Measurements from ENCODE around the gene PRKACA.

Gene PRKACA

DNA sequence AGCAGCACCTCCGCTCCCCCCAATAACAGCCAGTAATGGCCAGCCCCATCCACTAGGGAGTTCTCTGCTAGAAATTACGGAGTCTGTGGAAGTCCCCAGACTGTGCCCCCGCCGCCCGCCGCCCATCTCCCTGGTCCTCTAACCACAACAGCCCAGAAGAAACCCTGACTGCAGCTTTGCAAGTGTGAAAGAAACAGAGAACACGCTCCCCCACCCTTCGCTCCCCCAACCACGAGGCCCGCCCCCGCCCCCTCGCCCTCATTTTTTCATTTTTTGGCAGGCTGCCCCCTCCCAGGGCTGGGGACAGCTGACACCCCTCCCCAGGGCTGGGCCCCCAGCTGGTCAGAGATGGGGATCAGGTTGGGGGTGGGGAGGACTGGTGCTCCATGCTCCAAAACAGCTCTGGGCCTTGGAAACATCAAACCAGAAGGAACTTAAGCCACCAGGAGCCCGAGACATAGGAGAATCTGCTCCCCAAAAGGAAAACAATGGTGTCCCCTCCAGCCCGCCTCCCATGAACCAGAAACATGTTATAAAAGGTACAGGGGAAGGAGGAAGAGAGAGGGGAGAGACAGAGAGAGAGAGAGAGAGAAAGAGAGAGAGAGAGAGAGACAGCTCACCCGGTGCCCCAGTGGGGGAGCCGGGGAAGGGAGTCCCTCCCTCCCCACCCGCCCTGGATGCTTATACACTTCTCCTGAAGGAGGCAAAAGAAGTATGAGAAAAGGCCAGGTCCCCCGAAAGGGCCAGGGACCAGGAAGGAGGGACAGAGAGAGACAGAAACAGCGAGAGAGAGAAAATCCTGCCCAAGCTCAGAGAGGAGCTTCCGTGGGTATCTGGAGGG lies 48.6 kb upstream of the PRKACA start (continued):
- TF ChIP-seq ZNF221 (tag by site-specific recombination; IDR thresholded peaks at IDR 0.05; ENCODE audit: borderline replicate concordance), result no peak
- no peak for TF ChIP-seq ZNF174 (tag by site-specific recombination; IDR thresholded peaks at IDR 0.05)
- TF ChIP-seq, protein P1, sequence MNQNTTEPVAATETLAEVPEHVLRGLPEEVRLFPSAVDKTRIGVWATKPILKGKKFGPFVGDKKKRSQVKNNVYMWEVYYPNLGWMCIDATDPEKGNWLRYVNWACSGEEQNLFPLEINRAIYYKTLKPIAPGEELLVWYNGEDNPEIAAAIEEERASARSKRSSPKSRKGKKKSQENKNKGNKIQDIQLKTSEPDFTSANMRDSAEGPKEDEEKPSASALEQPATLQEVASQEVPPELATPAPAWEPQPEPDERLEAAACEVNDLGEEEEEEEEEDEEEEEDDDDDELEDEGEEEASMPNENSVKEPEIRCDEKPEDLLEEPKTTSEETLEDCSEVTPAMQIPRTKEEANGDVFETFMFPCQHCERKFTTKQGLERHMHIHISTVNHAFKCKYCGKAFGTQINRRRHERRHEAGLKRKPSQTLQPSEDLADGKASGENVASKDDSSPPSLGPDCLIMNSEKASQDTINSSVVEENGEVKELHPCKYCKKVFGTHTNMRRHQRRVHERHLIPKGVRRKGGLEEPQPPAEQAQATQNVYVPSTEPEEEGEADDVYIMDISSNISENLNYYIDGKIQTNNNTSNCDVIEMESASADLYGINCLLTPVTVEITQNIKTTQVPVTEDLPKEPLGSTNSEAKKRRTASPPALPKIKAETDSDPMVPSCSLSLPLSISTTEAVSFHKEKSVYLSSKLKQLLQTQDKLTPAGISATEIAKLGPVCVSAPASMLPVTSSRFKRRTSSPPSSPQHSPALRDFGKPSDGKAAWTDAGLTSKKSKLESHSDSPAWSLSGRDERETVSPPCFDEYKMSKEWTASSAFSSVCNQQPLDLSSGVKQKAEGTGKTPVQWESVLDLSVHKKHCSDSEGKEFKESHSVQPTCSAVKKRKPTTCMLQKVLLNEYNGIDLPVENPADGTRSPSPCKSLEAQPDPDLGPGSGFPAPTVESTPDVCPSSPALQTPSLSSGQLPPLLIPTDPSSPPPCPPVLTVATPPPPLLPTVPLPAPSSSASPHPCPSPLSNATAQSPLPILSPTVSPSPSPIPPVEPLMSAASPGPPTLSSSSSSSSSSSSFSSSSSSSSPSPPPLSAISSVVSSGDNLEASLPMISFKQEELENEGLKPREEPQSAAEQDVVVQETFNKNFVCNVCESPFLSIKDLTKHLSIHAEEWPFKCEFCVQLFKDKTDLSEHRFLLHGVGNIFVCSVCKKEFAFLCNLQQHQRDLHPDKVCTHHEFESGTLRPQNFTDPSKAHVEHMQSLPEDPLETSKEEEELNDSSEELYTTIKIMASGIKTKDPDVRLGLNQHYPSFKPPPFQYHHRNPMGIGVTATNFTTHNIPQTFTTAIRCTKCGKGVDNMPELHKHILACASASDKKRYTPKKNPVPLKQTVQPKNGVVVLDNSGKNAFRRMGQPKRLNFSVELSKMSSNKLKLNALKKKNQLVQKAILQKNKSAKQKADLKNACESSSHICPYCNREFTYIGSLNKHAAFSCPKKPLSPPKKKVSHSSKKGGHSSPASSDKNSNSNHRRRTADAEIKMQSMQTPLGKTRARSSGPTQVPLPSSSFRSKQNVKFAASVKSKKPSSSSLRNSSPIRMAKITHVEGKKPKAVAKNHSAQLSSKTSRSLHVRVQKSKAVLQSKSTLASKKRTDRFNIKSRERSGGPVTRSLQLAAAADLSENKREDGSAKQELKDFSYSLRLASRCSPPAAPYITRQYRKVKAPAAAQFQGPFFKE (tag by site-specific recombination; IDR thresholded peaks at IDR 0.05; ENCODE audit: borderline replicate concordance), result no peak
- TF ChIP-seq ZNF510 (tag by site-specific recombination; IDR thresholded peaks at IDR 0.05; ENCODE audit: insufficient replicate concordance), result no peak
- no peak for TF ChIP-seq MEIS1 (CRISPR knock-in tag; IDR thresholded peaks at IDR 0.05; ENCODE audit: borderline replicate concordance)
- no peak for TF ChIP-seq ZNF791 (tag by site-specific recombination; IDR thresholded peaks at IDR 0.05)
- no peak for TF ChIP-seq IKZF3 (tag by site-specific recombination; IDR thresholded peaks at IDR 0.05)
- TF ChIP-seq ZNF24 (tag by site-specific recombination; IDR thresholded peaks at IDR 0.05), result no peak
- TF ChIP-seq ZNF704 (tag by site-specific recombination; IDR thresholded peaks at IDR 0.05), result no peak
- peak; percentile 20; the same call in 1 of the 2 replicates for TF ChIP-seq GLIS1 (tag by site-specific recombination; IDR thresholded peaks at IDR 0.05)
- TF ChIP-seq, protein P2, sequence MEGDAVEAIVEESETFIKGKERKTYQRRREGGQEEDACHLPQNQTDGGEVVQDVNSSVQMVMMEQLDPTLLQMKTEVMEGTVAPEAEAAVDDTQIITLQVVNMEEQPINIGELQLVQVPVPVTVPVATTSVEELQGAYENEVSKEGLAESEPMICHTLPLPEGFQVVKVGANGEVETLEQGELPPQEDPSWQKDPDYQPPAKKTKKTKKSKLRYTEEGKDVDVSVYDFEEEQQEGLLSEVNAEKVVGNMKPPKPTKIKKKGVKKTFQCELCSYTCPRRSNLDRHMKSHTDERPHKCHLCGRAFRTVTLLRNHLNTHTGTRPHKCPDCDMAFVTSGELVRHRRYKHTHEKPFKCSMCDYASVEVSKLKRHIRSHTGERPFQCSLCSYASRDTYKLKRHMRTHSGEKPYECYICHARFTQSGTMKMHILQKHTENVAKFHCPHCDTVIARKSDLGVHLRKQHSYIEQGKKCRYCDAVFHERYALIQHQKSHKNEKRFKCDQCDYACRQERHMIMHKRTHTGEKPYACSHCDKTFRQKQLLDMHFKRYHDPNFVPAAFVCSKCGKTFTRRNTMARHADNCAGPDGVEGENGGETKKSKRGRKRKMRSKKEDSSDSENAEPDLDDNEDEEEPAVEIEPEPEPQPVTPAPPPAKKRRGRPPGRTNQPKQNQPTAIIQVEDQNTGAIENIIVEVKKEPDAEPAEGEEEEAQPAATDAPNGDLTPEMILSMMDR (tag by site-specific recombination; IDR thresholded peaks at IDR 0.05), result no peak
- TF ChIP-seq, protein P3, sequence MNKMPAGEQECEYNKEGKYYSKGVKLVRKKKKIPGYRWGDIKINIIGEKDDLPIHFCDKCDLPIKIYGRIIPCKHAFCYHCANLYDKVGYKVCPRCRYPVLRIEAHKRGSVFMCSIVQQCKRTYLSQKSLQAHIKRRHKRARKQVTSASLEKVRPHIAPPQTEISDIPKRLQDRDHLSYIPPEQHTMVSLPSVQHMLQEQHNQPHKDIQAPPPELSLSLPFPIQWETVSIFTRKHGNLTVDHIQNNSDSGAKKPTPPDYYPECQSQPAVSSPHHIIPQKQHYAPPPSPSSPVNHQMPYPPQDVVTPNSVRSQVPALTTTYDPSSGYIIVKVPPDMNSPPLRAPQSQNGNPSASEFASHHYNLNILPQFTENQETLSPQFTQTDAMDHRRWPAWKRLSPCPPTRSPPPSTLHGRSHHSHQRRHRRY (tag by site-specific recombination; IDR thresholded peaks at IDR 0.05), result no peak
- 0 out of 2 replicates have a peak, but pooled peaks have one; percentile 32 for TF ChIP-seq ZIC2 (tag by site-specific recombination; IDR thresholded peaks at IDR 0.05)
- peak; percentile 93 for TF ChIP-seq ZNF596 (tag by site-specific recombination; IDR thresholded peaks at IDR 0.05)
- no peak for TF ChIP-seq ZNF292 (tag by site-specific recombination; IDR thresholded peaks at IDR 0.05; ENCODE audit: borderline replicate concordance, low read depth)
- no peak for TF ChIP-seq ZNF23 (tag by site-specific recombination; IDR thresholded peaks at IDR 0.05; ENCODE audit: borderline replicate concordance)
- TF ChIP-seq, protein P4, sequence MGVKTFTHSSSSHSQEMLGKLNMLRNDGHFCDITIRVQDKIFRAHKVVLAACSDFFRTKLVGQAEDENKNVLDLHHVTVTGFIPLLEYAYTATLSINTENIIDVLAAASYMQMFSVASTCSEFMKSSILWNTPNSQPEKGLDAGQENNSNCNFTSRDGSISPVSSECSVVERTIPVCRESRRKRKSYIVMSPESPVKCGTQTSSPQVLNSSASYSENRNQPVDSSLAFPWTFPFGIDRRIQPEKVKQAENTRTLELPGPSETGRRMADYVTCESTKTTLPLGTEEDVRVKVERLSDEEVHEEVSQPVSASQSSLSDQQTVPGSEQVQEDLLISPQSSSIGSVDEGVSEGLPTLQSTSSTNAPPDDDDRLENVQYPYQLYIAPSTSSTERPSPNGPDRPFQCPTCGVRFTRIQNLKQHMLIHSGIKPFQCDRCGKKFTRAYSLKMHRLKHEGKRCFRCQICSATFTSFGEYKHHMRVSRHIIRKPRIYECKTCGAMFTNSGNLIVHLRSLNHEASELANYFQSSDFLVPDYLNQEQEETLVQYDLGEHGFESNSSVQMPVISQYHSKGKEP (tag by site-specific recombination; IDR thresholded peaks at IDR 0.05), result no peak
- TF ChIP-seq ZNF341 (tag by site-specific recombination; IDR thresholded peaks at IDR 0.05; ENCODE audit: low read depth), result no peak
- TF ChIP-seq MZF1 (tag by site-specific recombination; IDR thresholded peaks at IDR 0.05; ENCODE audit: borderline replicate concordance), result no peak

Measured in HEK293 (cell line).